Measurements from ENCODE around the gene APMAP. TPM values are rescaled to one million over a fixed set of nuclear protein-coding genes. Genes with fewer than 3 reads are reported as not detected.

APMAP gene
- total RNA-seq, 4 donors from 2014 or later = 24.2 to 108 (median 29.3) TPM

- in situ Hi-C loops (cut with MboI; ENCODE audit: low sequenced_read_pairs in 4 of 4) = no loop called here
- Histone ChIP-seq H3K36me3 (no peaks in the 10 kb centered on the region), H3K4me3 (peak overlapping the region; percentile 5 to 22 (median 14)), H3K27ac (peak overlapping the region; percentile 92 to 95 (median 95)), H3K4me1 (peaks cover 90 to 95% of the 10 kb centered on the region in 2 donors), H3K9me3 (no peaks in the 10 kb centered on the region), H3K27me3 (no peaks in the 10 kb centered on the region)
- intact Hi-C loops (cut with DNase I; ENCODE audit: low total_unique reads) = loop anchor here (2.0 to 5.0 kb wide), 2 partner anchors 17 to 1893 kb away; no protein-coding TSS in a partner anchor
- DNase-seq = peak; percentile 99 to 100
- ATAC-seq = peak; percentile 84 to 86
- TF ChIP-seq POLR2A (IDR thresholded peaks at IDR 0.05) (peak in 1 of 2 donors; percentile 14), CTCF (IDR thresholded peaks at IDR 0.05 in 4 of 5, conservative IDR thresholded peaks at IDR 0.05 in 1 of 5) (peak in 1 of 5 experiments; percentile 20)
Observed at GRCh38 chr20:25039697-25040437, 47.3 kb upstream of the APMAP start.

- TF ChIP-seq CTCF (IDR thresholded peaks at IDR 0.05 in 4 of 5, conservative IDR thresholded peaks at IDR 0.05 in 1 of 5) = no peak
- TF ChIP-seq POLR2A (IDR thresholded peaks at IDR 0.05) = no peak
- H3K36me3 ChIP-seq = no peaks in the 10 kb centered on the region
- no peaks in the 10 kb centered on the region for H3K9me3 ChIP-seq
- intact Hi-C loops (cut with DNase I; ENCODE audit: low total_unique reads) (no loop called here), in situ Hi-C loops (cut with MboI; ENCODE audit: low sequenced_read_pairs in 4 of 4) (no loop called here)
- H3K4me3 ChIP-seq = no peak overlapping the region
- H3K27me3 ChIP-seq = no peaks in the 10 kb centered on the region
- DNase-seq (no peak), ATAC-seq (no peak)
- peaks cover 85 to 91% of the 10 kb centered on the region in 2 donors for H3K4me1 ChIP-seq
- H3K27ac ChIP-seq = peak overlapping the region; percentile 92 to 95 (median 95)
Observed at GRCh38 chr20:25038591-25039015, 46.1 kb upstream of the APMAP start.

- TF ChIP-seq CTCF (IDR thresholded peaks at IDR 0.05 in 4 of 5, conservative IDR thresholded peaks at IDR 0.05 in 1 of 5) (no peak), POLR2A (IDR thresholded peaks at IDR 0.05) (no peak)
- H3K4me1 ChIP-seq = peaks cover 85 to 91% of the 10 kb centered on the region in 2 donors
- H3K27ac ChIP-seq = peak overlapping the region; percentile 92 to 95 (median 95)
- intact Hi-C loops (cut with DNase I; ENCODE audit: low total_unique reads) (no loop called here), in situ Hi-C loops (cut with MboI; ENCODE audit: low sequenced_read_pairs in 4 of 4) (no loop called here)
- no peak overlapping the region for H3K4me3 ChIP-seq
- DNase-seq = no peak
- H3K36me3 ChIP-seq = no peaks in the 10 kb centered on the region
- H3K9me3 ChIP-seq = no peaks in the 10 kb centered on the region
- no peaks in the 10 kb centered on the region for H3K27me3 ChIP-seq
- no peak for ATAC-seq
Observed at GRCh38 chr20:25038103-25038410, 45.5 kb upstream of the APMAP start.

- DNase-seq (no peak), ATAC-seq (no peak)
- Histone ChIP-seq H3K9me3 (no peaks in the 10 kb centered on the region), H3K27ac (peak overlapping the region; percentile 92 to 95 (median 95)), H3K4me1 (peaks cover 85 to 91% of the 10 kb centered on the region in 2 donors), H3K27me3 (no peaks in the 10 kb centered on the region), H3K36me3 (no peaks in the 10 kb centered on the region), H3K4me3 (no peak overlapping the region)
- intact Hi-C loops (cut with DNase I; ENCODE audit: low total_unique reads) (no loop called here), in situ Hi-C loops (cut with MboI; ENCODE audit: low sequenced_read_pairs in 4 of 4) (no loop called here)
- TF ChIP-seq CTCF (IDR thresholded peaks at IDR 0.05 in 4 of 5, conservative IDR thresholded peaks at IDR 0.05 in 1 of 5) = no peak
- no peak for TF ChIP-seq POLR2A (IDR thresholded peaks at IDR 0.05)
Observed at GRCh38 chr20:25037288-25038102, 44.9 kb upstream of the APMAP start.

All from gastrocnemius medialis (tissue), 4 donors.